Measurements from ENCODE around the gene OSBPL9.

OSBPL9 gene

DNA sequence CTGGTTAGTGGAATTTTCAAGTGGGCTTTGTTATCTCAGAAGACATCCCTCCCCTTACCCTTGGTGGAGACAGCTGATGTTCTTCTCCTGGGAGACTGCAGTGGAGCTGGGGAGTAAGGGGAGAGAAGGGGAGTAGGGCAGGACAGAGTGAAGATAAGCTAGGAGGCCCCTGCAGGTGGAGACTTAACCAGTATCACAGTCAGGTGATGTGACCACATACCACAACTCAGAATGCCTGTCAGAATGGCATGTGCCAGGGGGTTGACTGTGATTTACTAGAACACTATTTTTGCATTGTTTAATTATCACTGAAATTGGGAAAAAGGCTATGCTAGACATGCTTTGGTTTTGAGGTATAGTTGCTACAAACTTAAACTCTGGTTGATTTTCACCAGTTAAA, 137.1 kb downstream of the OSBPL9 start:
- H3K9me2 ChIP-seq (ENCODE audit: low read depth, low read length): no peaks in the 10 kb centered on the region
- H3K4me3 ChIP-seq (ENCODE audit: low read depth, low read length, poor library complexity, severe bottlenecking): no peak overlapping the region
- H3K79me2 ChIP-seq (ENCODE audit: insufficient read depth, low read length): no peaks in the 10 kb centered on the region
- H3K4me1 ChIP-seq (ENCODE audit: insufficient read depth, low read length, severe bottlenecking): no peaks in the 10 kb centered on the region
- no peaks in the 10 kb centered on the region for H3F3A ChIP-seq (ENCODE audit: insufficient read depth, low read length)
- H3K27me3 ChIP-seq (ENCODE audit: insufficient read depth, low read length): no peaks in the 10 kb centered on the region
- H3K4me2 ChIP-seq (ENCODE audit: low read length): no peak overlapping the region
- H3K27ac ChIP-seq (ENCODE audit: low read depth, low read length, poor library complexity, severe bottlenecking): no peak overlapping the region
- H3K9ac ChIP-seq (ENCODE audit: low read length): no peak overlapping the region
- H3K9me3 ChIP-seq (ENCODE audit: low read length): no peaks in the 10 kb centered on the region
- H3K36me3 ChIP-seq (ENCODE audit: insufficient read depth, low read length): peaks cover 47% of the 10 kb centered on the region
- no peak for TF ChIP-seq EZH2 (IDR thresholded peaks at IDR 0.05; ENCODE audit: borderline replicate concordance, low read length)
- TF ChIP-seq, protein P1, sequence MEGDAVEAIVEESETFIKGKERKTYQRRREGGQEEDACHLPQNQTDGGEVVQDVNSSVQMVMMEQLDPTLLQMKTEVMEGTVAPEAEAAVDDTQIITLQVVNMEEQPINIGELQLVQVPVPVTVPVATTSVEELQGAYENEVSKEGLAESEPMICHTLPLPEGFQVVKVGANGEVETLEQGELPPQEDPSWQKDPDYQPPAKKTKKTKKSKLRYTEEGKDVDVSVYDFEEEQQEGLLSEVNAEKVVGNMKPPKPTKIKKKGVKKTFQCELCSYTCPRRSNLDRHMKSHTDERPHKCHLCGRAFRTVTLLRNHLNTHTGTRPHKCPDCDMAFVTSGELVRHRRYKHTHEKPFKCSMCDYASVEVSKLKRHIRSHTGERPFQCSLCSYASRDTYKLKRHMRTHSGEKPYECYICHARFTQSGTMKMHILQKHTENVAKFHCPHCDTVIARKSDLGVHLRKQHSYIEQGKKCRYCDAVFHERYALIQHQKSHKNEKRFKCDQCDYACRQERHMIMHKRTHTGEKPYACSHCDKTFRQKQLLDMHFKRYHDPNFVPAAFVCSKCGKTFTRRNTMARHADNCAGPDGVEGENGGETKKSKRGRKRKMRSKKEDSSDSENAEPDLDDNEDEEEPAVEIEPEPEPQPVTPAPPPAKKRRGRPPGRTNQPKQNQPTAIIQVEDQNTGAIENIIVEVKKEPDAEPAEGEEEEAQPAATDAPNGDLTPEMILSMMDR (IDR thresholded peaks at IDR 0.05; ENCODE audit: low read length): no peak
- no peaks in the 10 kb centered on the region for H4K20me1 ChIP-seq (ENCODE audit: insufficient read depth, low read length)
- no peak overlapping the region for H2AFZ ChIP-seq (ENCODE audit: low read length)

DNA sequence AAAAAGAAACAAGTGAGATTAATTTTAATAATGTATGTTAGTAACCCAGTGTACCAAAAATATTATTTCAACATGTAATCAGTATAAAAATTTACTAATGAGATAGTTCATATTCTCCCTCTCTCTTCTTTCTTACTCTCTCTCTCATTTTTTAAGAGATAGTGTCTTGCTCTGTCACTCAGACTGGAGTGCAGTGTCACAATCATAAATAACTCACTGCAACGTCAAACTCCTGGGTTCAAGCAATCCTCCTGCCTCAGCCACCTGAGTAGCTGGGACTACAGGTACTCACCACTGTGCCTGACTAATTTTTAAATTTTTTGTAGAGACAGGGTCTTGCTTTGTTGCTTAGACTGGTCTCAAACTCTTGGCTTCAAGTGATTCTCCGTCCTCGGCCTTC, 137.8 kb downstream of the OSBPL9 start:
- H3K36me3 ChIP-seq (ENCODE audit: insufficient read depth, low read length): peaks cover 41% of the 10 kb centered on the region
- no peak overlapping the region for H3K4me2 ChIP-seq (ENCODE audit: low read length)
- H3K4me1 ChIP-seq (ENCODE audit: insufficient read depth, low read length, severe bottlenecking): no peaks in the 10 kb centered on the region
- H3K27me3 ChIP-seq (ENCODE audit: insufficient read depth, low read length): no peaks in the 10 kb centered on the region
- H3K27ac ChIP-seq (ENCODE audit: low read depth, low read length, poor library complexity, severe bottlenecking): no peak overlapping the region
- H3F3A ChIP-seq (ENCODE audit: insufficient read depth, low read length): no peaks in the 10 kb centered on the region
- no peaks in the 10 kb centered on the region for H4K20me1 ChIP-seq (ENCODE audit: insufficient read depth, low read length)
- no peaks in the 10 kb centered on the region for H3K79me2 ChIP-seq (ENCODE audit: insufficient read depth, low read length)
- no peak overlapping the region for H3K9ac ChIP-seq (ENCODE audit: low read length)
- no peak overlapping the region for H3K4me3 ChIP-seq (ENCODE audit: low read depth, low read length, poor library complexity, severe bottlenecking)
- H3K9me3 ChIP-seq (ENCODE audit: low read length): no peaks in the 10 kb centered on the region
- no peak overlapping the region for H2AFZ ChIP-seq (ENCODE audit: low read length)
- H3K9me2 ChIP-seq (ENCODE audit: low read depth, low read length): no peaks in the 10 kb centered on the region
- TF ChIP-seq, protein P1 (IDR thresholded peaks at IDR 0.05; ENCODE audit: low read length): no peak
- TF ChIP-seq EZH2 (IDR thresholded peaks at IDR 0.05; ENCODE audit: borderline replicate concordance, low read length): no peak

DNA sequence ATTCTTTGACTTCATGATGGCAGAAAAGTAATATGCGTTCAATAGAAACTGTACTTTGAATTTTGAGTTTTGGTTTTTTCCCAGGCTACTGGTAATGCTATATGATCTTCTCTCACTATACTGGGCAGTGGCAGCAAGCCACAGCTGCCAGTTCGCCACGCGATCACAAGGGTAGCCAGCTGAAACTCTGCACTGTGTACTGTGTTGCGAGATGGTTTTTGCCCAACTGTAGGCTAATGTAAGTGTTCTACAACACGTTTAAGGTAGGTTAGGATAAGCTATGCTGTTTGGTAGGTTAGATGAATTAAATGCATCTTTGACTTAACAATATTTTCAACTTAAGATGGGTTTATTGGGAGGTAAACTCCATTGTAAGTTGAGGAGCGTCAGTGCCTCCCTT, 138.5 kb downstream of the OSBPL9 start:
- H4K20me1 ChIP-seq (ENCODE audit: insufficient read depth, low read length): no peaks in the 10 kb centered on the region
- no peaks in the 10 kb centered on the region for H3K9me3 ChIP-seq (ENCODE audit: low read length)
- H3K79me2 ChIP-seq (ENCODE audit: insufficient read depth, low read length): no peaks in the 10 kb centered on the region
- no peaks in the 10 kb centered on the region for H3K27me3 ChIP-seq (ENCODE audit: insufficient read depth, low read length)
- TF ChIP-seq EZH2 (IDR thresholded peaks at IDR 0.05; ENCODE audit: borderline replicate concordance, low read length): no peak
- TF ChIP-seq, protein P1 (IDR thresholded peaks at IDR 0.05; ENCODE audit: low read length): no peak
- H3K4me2 ChIP-seq (ENCODE audit: low read length): no peak overlapping the region
- H3K4me1 ChIP-seq (ENCODE audit: insufficient read depth, low read length, severe bottlenecking): no peaks in the 10 kb centered on the region
- H3K9me2 ChIP-seq (ENCODE audit: low read depth, low read length): no peaks in the 10 kb centered on the region
- peaks cover 41% of the 10 kb centered on the region for H3K36me3 ChIP-seq (ENCODE audit: insufficient read depth, low read length)
- H2AFZ ChIP-seq (ENCODE audit: low read length): no peak overlapping the region
- H3K9ac ChIP-seq (ENCODE audit: low read length): no peak overlapping the region
- H3K27ac ChIP-seq (ENCODE audit: low read depth, low read length, poor library complexity, severe bottlenecking): no peak overlapping the region
- no peak overlapping the region for H3K4me3 ChIP-seq (ENCODE audit: low read depth, low read length, poor library complexity, severe bottlenecking)
- H3F3A ChIP-seq (ENCODE audit: insufficient read depth, low read length): no peaks in the 10 kb centered on the region

Data from OCI-LY1 (cell line).